CD4-positive, alpha-beta T cell treated with Interferon gamma for 1 hour (primary cell): ENCODE data around the gene STPG4.
"Not testable (repeated sequence)": the region's sequence is repeated elsewhere in the genome, so short reads cannot be mapped to it uniquely, and the experiment has no call there.

ENCODE experiments used
- DNase-seq: peaks from one replicate; pipeline ENCODE4 v3.0.0-alpha.2; 2020

STPG4 gene

GRCh38 chr2:47172922-47173695 is 18.0 kb upstream of the STPG4 start:
- no peak for DNase-seq

DNA sequence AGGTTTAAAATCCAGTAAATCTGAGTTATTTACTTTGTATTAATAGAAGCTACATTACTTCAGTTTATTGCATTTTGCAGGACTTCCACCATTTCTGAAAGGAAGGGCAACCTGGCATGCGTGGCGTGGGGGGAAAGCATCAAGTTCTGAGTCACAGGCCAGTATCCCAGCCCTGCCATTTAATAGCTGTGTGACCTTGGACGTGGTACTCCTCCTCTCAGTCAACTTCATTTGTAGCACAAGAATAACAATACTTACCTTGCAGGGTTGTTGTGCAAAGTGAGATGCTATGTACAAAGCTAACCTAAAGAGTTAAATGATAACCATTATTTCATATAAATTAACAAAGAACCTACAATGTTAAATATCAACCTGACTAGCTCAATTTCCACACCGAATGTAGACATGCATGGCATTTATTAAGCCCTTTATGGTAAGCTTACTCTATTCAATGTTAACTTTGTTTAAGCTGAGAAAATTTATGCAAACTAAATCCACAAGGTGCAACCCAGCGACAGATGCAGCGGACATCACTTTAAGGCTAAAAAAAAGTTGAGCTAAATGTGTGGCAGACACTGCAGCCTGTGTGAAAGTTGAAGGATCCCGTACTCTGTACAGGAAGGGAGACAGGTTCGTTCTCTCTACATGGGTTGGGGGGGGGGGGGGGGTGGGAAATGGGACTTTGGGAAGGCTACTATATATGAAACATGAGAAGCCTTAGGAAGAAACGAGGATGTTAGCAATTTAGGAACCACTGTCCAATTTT is 17.2 kb upstream of the STPG4 start:
- no peak for DNase-seq

DNA sequence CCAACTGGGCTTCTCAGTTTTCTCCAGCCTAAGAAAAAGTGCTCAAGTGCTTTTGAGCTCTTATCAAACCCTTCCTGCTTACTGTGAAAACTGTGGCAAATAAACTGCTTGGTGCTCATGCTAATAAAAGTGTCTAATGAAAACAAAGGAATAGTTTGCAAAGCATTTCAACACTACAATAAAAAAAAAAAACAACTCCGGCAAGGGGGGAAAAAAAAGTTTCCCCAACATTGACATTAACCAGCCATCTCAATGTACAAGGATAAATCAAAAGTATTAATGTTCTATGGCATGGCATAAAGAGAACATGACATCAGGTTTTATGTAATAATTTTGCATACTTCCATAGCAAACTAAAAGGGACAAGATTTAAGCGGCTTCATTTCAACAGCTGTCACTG is 14.7 kb upstream of the STPG4 start:
- DNase-seq: no peak

DNA sequence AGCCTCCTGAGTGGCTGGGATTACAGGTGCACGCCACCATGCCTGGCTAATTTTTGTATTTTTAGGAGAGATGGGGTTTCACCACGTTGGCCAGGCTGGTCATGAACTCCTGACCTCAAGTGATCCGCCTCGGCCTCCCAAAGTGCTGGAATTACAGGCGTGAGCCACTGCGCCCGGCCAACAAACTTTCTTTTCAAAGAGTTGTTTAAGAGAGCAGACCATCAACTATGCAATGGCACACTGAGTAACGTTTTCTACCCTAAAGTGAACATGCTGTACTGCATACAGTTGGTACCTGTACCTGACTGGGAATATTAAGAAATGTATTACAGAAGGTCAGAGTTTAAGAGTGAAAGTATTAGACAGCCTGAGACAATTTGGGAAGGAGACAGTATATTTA is 13.8 kb upstream of the STPG4 start:
- DNase-seq: not testable (repeated sequence)

DNA sequence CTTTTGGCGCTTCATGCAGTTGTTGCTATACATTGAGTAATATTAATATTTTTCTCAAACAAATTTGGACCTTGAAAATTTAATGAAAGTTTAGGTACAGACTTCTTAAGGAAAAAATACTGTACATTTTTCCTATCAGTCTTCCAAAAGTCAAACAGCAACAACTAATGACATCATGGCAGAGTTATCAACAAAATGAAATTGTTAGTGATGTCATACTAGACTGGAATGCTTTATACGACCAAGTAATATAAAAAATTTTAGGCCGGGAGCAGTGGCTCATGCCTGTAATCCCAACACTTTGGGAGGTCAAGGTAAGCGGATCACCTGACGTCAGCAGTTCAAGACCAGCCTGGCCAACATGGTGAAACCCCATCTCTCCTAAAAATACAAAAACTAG is 12.0 kb upstream of the STPG4 start:
- DNase-seq: no peak

- DNase-seq: no peak
Measured at GRCh38 chr2:47165001-47165555, 10.0 kb upstream of the STPG4 start.

DNA sequence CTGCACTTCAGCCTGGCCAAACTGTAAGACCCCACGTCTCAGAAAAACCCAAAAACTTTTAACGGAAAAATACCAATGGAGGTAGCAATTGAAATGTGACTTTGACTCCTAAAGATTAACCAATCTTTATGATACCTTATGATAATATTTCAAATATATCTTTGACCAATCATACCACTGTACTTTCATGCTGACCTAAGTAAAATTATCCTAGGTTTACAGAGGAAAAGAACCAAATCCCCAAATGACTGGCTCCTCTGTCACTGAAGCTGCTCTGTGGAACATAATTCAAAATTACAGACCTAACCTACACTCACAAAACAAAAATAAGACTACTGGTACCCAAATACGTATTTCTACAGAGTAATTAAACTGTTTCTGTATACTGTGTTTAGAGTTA is 7.7 kb upstream of the STPG4 start:
- DNase-seq: no peak

GRCh38 chr2:47161475-47161874 is 6.4 kb upstream of the STPG4 start:
- no peak for DNase-seq

DNA sequence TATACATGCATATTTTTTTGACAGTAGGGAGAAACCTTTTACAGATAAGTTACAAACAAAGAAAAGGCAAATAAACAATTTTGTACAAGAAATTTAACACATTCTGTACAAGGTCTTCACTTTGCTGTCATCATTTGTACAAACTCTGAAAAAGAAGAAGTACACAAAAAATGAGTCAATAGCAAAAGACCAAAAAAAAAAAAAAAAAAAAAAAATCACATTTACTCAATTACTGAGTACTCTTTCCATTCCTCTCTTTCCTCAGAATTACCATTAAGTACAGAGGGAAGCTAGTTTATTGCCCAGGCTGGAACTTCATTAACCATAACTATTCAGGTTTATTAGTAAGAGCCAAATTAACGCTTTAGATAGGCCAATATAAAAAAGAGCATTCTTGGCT is 5.6 kb upstream of the STPG4 start:
- no peak for DNase-seq

DNA sequence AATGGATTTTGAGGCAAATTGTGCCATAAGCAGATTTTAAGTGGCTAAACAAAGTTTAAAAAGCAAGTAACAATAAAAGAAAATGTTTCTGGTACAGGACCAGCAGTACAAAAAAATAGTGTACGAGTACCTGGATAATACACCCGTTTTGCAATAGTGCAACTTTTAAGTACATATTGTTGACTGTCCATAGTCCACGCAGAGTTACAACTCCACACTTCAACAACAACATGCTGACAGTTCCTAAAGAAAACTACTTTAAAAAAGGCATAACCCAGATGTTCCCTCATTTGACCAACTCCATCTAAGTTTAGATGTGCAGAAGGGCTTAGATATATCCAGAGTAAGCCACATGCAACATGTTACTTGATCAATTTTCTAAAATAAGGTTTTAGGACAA is 5.1 kb upstream of the STPG4 start:
- no peak for DNase-seq

DNA sequence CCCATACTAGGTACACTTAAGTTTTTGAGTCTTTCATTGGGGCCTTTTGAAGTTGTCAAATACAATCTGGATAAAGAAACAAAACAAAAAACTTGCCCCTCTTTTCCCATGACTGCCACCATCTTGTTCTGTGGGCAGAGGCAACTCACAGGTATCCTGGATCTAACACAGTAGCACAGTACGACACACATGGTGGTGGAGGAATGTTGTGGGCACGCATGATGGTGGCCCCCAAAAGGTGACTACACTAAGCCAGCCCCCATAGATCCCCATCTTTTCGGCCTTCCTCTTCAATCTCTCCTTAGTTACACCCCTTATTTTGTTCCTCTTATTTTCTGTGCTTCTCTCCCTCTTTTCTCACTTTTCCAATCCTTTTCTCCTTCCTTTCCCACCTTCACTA is 4.5 kb upstream of the STPG4 start:
- no peak for DNase-seq

DNA sequence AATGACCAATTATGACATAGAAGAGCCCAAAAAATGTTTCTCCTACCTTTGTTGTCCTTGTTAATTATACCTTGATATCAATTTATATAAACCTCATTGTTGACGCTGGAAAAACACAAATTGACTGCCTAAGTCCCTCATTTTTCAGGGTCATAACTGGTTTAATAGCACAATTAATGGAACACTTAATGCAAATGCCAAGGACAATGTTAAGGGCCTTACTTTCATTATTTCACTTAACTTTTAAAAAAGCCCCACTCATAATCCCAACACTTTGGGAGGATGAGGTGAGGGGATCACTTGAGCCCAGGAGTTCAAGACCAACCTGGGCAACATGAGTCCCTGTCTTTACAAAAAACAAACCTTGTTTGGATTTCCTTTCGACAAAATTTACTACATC is 3.5 kb upstream of the STPG4 start:
- no peak for DNase-seq

DNA sequence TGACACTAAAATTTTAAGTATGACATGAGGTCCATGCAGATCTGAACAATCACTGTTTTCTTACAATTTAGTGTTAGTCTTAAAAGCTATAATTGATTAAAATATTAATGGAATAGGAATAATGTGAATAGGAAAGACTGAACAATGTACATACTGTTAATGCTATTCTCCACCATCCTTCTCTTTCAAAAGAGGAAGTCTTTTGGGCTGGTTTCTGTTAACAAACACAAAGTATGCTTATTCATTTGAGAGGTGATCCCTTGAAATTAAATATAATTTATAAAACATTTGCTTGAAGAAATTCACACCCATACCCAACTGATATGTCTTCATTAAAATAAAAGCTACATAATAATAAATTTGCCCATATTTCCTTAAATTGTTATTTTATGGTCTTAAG is 2.3 kb downstream of the STPG4 start:
- no peak for DNase-seq

DNA sequence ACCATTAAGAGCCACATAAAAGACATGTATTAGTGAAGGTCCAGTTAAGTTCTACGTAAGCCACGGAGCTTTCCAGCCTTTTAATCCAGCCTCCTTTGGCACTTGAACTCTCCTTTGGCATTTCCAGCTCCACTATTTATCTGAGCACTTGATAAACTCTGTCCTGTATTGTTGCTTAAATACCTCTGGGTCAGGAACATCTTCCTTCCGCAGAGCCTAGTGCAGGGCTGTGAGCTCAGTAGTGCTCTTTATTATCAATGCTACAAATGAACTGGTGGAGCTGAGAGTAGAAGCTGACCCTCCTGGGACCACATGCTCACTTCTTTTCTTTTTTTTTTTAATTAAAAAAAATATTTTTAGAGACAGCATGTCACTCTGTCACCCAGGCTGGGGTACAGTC is 4.9 kb downstream of the STPG4 start:
- DNase-seq: no peak

DNA sequence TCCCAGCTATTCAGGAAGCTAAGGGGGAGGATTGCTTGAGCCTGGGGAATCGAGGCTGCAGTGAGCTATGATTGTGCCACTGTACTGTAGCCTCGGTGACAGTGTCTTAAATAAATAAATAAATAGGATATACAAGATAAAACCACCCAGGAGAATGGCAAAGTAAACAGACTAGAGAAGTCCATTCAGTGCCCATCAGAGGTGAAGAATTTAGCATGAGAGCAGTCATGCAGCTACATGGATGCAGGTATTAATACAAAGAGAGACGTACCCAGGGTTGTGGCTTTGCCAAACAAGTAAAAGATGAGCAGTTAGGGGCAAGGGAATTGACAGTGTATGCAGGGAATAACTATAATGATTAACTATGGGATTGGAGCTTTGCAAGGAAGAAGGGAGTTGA is 8.1 kb downstream of the STPG4 start:
- no peak for DNase-seq

DNA sequence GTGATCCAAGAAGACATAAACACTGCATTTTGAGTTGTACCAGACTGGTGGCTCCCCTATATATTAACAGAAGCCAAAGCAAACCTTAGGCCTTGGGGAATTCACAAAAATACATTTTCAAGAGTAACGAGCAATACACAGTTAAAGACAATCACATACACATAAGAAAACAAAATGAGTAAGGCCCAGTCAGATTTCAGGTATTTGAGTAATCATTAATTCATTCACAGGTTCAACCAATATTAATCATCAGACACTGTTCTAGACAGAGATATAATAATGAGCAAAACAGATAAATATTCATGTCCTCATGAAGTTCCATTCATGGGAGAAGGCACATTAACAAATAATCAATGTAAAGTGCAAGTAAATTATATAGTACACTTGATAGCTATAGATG is 9.6 kb downstream of the STPG4 start:
- no peak for DNase-seq

GRCh38 chr2:47141520-47141919 is 13.6 kb downstream of the STPG4 start:
- no peak for DNase-seq

- DNase-seq: no peak
Measured at GRCh38 chr2:47134386-47135090, 20.6 kb downstream of the STPG4 start.

DNA sequence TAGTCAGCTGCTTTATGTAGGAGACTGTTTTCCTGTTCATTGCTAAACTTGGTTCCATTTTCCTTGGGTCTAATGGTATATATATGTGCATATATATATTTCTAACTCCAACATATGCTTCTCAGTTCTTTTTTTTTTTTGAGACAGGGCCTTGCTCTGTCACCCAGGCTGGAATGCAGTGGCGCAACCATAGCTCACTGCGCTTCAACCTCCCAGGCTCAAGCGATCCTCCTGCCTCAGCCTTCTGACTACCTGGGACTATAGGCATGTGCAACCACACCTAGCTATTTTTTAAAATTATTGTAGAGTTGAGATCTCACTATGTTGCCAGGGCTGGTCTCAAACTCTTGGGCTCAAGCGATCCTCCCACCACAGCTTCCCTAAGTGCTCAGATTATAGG is 22.1 kb downstream of the STPG4 start:
- no peak for DNase-seq

DNA sequence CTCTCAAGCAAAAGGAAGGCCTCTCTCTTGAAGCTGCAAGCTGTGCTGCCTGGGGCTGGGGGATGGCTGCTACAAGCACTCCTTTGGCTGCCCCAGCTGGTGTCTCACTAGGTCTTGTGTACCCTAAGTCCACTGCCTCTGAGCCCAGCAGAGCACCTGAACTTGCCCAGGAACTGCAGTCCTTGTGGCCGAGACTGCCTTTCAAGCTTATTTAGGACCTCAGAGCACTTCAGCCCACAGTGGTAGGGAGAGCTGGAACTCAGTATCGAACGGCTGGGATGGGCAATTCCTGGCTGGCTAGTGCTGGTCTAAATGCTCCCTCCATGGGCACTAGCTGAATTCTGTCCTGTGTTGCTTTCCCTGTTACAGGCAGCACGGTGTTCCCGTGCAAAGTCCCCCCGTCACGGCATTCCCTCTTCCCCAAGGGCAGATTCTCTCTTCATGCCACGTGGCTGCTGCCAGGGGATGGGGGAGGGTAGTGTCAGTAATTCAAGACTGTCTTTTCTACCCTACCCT is 25.9 kb downstream of the STPG4 start:
- no peak for DNase-seq

- no peak for DNase-seq
Measured at GRCh38 chr2:47128705-47129104, 26.4 kb downstream of the STPG4 start.

GRCh38 chr2:47127862-47128543 is 27.1 kb downstream of the STPG4 start:
- no peak for DNase-seq

- DNase-seq: no peak
Measured at GRCh38 chr2:47126783-47127182, 28.3 kb downstream of the STPG4 start.
